Body of pancreas (tissue), 4 donors: ENCODE data around the gene TRAF5.

Experiments
- POLR2A ChIP-seq, 3 donors: fragments of 450-650 bp; IDR thresholded peaks; one replicate each; pipeline ENCODE4 v1.6.1; 2016; ENCODE audit warnings: antibody characterized with exemption in 3 of 3, mild to moderate bottlenecking in 2 of 3
- TF ChIP-seq, protein P1 (sequence below), 7 experiments: fragments of 450-650 bp in 4 of 7; fragments of 200-600 bp in 3 of 7; sonication (generic) in 3 of 7; IDR thresholded peaks; one replicate each; pipeline ENCODE4 v1.5.1; 2016 to 2019; ENCODE audit warnings: antibody characterized with exemption in 7 of 7

DNA sequence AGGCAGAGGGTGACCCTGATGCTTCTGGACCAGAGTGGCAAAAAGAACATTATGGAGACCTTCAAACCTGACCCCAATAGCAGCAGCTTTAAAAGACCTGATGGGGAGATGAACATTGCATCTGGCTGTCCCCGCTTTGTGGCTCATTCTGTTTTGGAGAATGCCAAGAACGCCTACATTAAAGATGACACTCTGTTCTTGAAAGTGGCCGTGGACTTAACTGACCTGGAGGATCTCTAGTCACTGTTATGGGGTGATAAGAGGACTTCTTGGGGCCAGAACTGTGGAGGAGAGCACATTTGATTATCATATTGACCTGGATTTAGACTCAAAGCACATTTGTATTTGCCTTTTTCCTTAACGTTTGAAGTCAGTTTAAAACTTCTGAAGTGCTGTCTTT is 45.8 kb downstream of the TRAF5 start:
- TF ChIP-seq, protein P1, sequence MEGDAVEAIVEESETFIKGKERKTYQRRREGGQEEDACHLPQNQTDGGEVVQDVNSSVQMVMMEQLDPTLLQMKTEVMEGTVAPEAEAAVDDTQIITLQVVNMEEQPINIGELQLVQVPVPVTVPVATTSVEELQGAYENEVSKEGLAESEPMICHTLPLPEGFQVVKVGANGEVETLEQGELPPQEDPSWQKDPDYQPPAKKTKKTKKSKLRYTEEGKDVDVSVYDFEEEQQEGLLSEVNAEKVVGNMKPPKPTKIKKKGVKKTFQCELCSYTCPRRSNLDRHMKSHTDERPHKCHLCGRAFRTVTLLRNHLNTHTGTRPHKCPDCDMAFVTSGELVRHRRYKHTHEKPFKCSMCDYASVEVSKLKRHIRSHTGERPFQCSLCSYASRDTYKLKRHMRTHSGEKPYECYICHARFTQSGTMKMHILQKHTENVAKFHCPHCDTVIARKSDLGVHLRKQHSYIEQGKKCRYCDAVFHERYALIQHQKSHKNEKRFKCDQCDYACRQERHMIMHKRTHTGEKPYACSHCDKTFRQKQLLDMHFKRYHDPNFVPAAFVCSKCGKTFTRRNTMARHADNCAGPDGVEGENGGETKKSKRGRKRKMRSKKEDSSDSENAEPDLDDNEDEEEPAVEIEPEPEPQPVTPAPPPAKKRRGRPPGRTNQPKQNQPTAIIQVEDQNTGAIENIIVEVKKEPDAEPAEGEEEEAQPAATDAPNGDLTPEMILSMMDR (IDR thresholded peaks at IDR 0.05) = no peak
- TF ChIP-seq POLR2A (IDR thresholded peaks at IDR 0.05) = no peak
